ENCODE data around the gene ARPC2.

ARPC2 gene

DNA sequence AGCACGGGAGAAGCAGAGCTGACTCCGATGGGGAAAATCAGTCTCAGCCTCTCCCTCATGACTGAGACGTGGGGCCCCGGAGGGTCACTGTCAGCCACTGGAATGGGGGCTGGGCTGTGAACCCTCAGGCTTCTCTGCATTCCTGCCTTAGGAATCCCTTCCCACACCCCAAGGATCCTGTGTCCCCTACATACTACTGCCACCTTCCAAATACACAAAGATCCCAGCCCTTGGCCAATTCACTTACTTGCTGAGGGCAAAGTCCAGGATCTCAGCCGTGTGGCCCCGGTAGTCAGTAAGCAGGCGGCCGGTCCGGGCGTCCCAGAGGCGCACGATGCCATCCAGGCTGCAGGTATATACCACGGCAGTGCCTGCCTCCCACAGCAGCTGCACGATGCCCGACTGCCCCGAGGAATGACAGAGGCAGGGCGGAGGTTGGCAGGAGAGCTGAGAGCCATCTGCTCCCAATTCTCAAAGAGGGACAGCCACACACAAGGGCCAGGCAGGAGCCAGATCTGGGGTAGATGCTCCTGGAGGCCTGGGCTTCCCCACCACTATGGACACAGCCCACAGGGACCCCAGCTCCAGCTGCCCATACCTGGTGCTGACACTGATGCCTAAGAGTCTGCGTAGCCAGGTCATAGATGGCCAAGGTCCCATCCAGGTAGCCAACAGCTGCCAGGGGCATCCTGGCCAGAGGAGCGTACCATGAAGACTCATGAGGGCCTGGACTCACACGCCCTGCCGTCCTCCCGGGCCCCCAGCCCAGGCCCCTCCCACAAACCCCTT lies 48.0 kb downstream of the ARPC2 start:
- Histone ChIP-seq H3K9me3 (ENCODE audit: control insufficient read depth in 1 of 2, low read length in 2 of 2) (no peaks in the 10 kb centered on the region), H3K27ac (ENCODE audit: low read length) (peak overlapping the region; percentile 74), H3K27me3 (ENCODE audit: low read depth, low read length) (no peaks in the 10 kb centered on the region), H3K36me3 (ENCODE audit: control insufficient read depth in 1 of 2, insufficient read depth in 2 of 2, low read length in 2 of 2) (peaks cover 37 to 40% of the 10 kb centered on the region in 2 donors), H3K4me1 (ENCODE audit: control insufficient read depth in 1 of 2, insufficient read depth in 2 of 2, low read length in 2 of 2) (peaks cover 39 to 57% of the 10 kb centered on the region in 2 donors), H3K4me3 (ENCODE audit: low read depth in 1 of 2, low read length in 2 of 2) (no peak overlapping the region)

DNA sequence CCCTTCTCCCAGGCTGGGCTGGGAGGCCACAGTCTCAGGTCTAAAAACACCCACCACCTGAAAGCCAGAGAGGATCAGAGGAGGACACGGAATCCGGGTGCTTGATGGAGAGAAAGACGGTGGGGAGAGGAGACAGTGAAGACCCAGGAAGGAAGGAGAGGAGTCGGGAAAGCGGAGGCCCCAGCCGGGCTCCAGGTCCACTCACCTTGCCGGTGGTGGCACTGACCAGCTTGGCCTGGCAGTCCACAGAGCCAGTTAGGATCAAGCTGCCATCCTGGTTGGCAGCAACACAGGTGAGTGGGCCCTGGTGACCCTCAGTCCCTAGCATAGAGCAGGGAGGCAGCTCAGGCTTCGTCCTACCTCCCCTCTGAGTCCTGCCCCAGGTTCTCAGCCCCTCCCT lies 48.6 kb downstream of the ARPC2 start:
- H3K9me3 ChIP-seq (ENCODE audit: control insufficient read depth in 1 of 2, low read length in 2 of 2), result no peaks in the 10 kb centered on the region
- peaks cover 37 to 40% of the 10 kb centered on the region in 2 donors for H3K36me3 ChIP-seq (ENCODE audit: control insufficient read depth in 1 of 2, insufficient read depth in 2 of 2, low read length in 2 of 2)
- no peak overlapping the region for H3K4me3 ChIP-seq (ENCODE audit: low read depth in 1 of 2, low read length in 2 of 2)
- H3K27me3 ChIP-seq (ENCODE audit: low read depth, low read length), result no peaks in the 10 kb centered on the region
- no peak overlapping the region for H3K27ac ChIP-seq (ENCODE audit: low read length)
- peaks cover 33 to 51% of the 10 kb centered on the region in 2 donors for H3K4me1 ChIP-seq (ENCODE audit: control insufficient read depth in 1 of 2, insufficient read depth in 2 of 2, low read length in 2 of 2)

DNA sequence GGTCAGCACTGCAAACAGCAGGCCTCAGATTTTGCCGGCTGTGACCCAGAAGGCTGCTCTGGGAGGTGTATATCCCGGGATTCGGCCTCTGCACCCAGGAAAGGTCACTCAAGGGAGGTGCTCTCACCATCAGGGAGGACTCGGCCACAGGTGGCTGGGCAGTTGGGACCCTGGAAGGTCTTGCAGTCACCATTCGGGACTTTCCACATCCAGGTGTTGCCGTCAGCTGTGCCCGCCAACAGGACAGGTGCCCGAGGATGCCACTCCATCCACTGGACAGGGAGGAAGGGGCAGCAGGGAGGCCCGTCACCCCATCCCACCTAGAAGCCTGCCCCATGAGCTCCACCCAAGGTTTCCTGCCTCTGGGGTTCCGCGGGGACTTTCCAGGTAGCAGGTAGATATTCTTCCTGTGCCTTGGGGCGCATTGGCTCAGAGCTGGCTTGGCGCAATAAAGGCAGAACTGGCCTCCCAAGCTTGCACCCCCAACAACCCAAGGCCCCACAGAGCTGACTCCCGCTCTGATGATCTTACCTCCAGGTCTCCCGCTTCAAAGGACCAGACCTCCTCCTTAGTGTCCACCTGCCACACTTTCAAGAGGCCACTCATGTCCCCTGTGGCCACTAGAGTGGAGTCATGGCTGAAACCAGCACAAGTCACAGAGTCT lies 49.5 kb downstream of the ARPC2 start:
- Histone ChIP-seq H3K9me3 (ENCODE audit: control insufficient read depth in 1 of 2, low read length in 2 of 2) (no peaks in the 10 kb centered on the region), H3K4me3 (ENCODE audit: low read depth in 1 of 2, low read length in 2 of 2) (no peak overlapping the region), H3K27me3 (ENCODE audit: low read depth, low read length) (no peaks in the 10 kb centered on the region), H3K36me3 (ENCODE audit: control insufficient read depth in 1 of 2, insufficient read depth in 2 of 2, low read length in 2 of 2) (peaks cover 37 to 40% of the 10 kb centered on the region in 2 donors), H3K4me1 (ENCODE audit: control insufficient read depth in 1 of 2, insufficient read depth in 2 of 2, low read length in 2 of 2) (peaks cover 33 to 51% of the 10 kb centered on the region in 2 donors), H3K27ac (ENCODE audit: low read length) (no peak overlapping the region)

DNA sequence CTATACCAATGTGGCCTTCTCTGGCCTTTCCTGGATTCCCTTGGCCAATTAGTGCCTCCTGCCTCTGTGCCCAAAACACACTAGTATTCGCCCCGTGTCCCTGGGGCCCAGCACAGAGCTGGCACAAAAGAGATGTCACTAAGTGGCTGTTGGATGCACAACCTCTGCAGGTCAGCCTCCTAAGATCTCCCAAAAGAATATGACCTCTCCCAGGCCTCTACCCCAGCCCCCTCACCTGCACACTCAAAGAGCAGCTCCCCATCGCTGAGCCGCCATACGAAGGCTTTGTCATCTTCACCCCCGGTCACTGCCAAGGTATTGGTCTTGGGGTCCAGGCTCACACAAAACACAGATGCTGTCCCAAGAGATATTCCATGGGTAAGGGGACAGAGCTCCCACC lies 50.3 kb downstream of the ARPC2 start:
- H3K27ac ChIP-seq (ENCODE audit: low read length), result no peak overlapping the region
- H3K4me3 ChIP-seq (ENCODE audit: low read depth in 1 of 2, low read length in 2 of 2), result no peak overlapping the region
- H3K9me3 ChIP-seq (ENCODE audit: control insufficient read depth in 1 of 2, low read length in 2 of 2), result no peaks in the 10 kb centered on the region
- peaks cover 37 to 40% of the 10 kb centered on the region in 2 donors for H3K36me3 ChIP-seq (ENCODE audit: control insufficient read depth in 1 of 2, insufficient read depth in 2 of 2, low read length in 2 of 2)
- no peaks in the 10 kb centered on the region for H3K27me3 ChIP-seq (ENCODE audit: low read depth, low read length)
- peaks cover 29 to 51% of the 10 kb centered on the region in 2 donors for H3K4me1 ChIP-seq (ENCODE audit: control insufficient read depth in 1 of 2, insufficient read depth in 2 of 2, low read length in 2 of 2)

DNA sequence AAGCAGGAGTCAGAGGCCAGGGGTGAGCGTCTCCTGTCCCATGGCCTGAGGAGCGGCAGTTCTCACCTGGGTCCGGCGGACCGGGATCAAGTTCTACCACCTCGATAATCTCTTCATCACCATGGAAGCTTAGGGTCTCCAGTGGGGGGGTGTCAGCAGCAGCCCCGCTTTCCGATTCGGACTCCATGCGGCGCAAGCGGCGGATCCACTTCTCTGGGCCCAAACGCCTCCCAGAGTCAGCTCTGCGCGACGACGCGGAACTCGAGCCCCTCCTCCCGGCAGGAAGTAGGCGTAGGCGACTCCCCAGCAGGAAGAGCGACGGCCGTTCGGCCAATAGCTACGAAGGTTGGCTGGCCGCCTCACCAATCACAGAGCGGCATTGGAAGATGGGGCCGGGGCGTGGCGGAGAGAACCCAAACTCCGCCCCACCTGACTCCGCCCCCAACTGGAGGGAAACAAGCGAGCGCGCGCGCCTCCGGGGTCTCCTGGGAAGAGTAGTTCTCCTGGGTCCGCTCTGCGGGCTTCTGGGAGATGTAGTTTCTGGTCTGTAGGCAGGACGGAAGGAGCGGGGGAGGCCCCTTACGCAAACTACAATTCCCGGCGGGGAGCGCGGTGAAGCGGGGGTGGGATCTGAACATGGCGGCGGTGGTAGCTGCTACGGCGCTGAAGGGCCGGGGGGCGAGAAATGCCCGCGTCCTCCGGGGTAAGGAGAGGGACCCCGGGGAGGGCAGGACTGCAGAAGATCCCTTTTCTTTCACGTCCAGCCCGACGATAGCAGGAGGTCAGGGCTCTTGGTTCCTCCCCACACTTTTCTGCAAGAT lies 53.1 kb downstream of the ARPC2 start, which contains the start of the genes AAMP and PNKD:
AAMP (minus strand) TSS at position 238 of the 821 bp plus-strand sequence; CDS start at position 187, 51 bp downstream.
PNKD (plus strand) TSS at position 620 of the 821 bp plus-strand sequence; CDS start at position 637, 17 bp downstream.
- H3K4me3 ChIP-seq (ENCODE audit: low read depth in 1 of 2, low read length in 2 of 2), result peak within 1 kb of the TSS; percentile 95 to 96
- peak within 1 kb of the TSS; percentile 82 for H3K27ac ChIP-seq (ENCODE audit: low read length)
- H3K4me1 ChIP-seq (ENCODE audit: control insufficient read depth in 1 of 2, insufficient read depth in 2 of 2, low read length in 2 of 2), result peaks cover 16 to 40% of the 10 kb centered on the region in 2 donors
- H3K9me3 ChIP-seq (ENCODE audit: control insufficient read depth in 1 of 2, low read length in 2 of 2), result no peaks in the 10 kb centered on the region
- H3K27me3 ChIP-seq (ENCODE audit: low read depth, low read length), result no peaks in the 10 kb centered on the region
- H3K36me3 ChIP-seq (ENCODE audit: control insufficient read depth in 1 of 2, insufficient read depth in 2 of 2, low read length in 2 of 2), result peaks cover 40 to 41% of the 10 kb centered on the region in 2 donors

DNA sequence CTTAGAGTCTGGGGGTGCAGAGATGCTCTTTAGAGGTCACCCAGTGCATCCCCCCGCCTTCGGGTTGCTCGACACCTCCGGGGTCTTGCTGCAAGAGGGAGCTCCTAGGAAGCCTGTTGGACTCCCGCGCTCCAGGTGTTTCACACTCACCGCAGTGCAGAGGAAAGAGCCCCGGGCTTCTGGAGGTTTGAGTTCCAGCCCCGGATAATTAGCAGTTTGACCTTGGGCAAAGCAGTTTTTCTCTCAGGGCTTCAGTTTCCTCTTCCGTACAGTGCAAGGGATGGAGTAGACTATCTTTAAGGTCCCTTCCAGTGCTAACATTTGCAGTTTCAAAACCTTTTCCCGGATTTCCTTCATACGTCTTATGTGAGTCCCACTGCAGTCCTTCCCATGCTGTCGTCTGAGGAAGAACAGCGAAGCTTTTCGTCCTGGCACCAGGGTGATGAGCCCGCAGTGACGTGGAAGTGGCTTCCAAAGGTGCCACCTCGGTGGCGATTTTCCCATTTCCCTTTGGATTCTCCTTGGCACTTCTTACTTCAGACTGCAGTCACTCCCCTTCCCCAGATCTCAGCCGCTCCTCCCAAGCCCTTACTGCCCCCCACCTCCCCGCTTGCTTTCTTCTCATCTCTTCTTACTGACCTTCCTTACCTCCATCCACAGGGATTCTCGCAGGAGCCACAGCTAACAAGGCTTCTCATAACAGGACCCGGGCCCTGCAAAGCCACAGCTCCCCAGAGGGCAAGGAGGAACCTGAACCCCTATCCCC lies 53.9 kb downstream of the ARPC2 start:
- H3K4me3 ChIP-seq (ENCODE audit: low read depth in 1 of 2, low read length in 2 of 2), result peak overlapping the region; percentile 91 to 96
- no peaks in the 10 kb centered on the region for H3K9me3 ChIP-seq (ENCODE audit: control insufficient read depth in 1 of 2, low read length in 2 of 2)
- no peaks in the 10 kb centered on the region for H3K27me3 ChIP-seq (ENCODE audit: low read depth, low read length)
- H3K27ac ChIP-seq (ENCODE audit: low read length), result peak overlapping the region; percentile 82
- H3K36me3 ChIP-seq (ENCODE audit: control insufficient read depth in 1 of 2, insufficient read depth in 2 of 2, low read length in 2 of 2), result peaks cover 40 to 41% of the 10 kb centered on the region in 2 donors
- H3K4me1 ChIP-seq (ENCODE audit: control insufficient read depth in 1 of 2, insufficient read depth in 2 of 2, low read length in 2 of 2), result peaks cover 16 to 40% of the 10 kb centered on the region in 2 donors

DNA sequence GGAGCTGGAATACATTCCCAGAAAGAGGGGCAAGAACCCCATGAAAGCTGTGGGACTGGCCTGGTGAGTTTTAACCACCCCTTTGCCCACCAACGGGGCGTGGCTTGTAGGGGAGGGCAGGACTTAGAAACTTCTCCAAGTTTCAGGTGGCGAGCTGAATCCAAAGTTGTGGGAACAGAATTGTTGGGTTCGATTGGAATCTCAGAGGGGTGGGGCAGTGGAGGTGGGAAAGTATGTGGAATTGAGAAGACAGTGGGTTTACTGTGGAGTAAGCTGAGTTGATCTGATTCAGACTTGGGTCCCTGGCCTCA lies 54.5 kb downstream of the ARPC2 start:
- Histone ChIP-seq H3K9me3 (ENCODE audit: control insufficient read depth in 1 of 2, low read length in 2 of 2) (no peaks in the 10 kb centered on the region), H3K27me3 (ENCODE audit: low read depth, low read length) (no peaks in the 10 kb centered on the region), H3K27ac (ENCODE audit: low read length) (peak overlapping the region; percentile 82), H3K36me3 (ENCODE audit: control insufficient read depth in 1 of 2, insufficient read depth in 2 of 2, low read length in 2 of 2) (peaks cover 40 to 41% of the 10 kb centered on the region in 2 donors), H3K4me3 (ENCODE audit: low read depth in 1 of 2, low read length in 2 of 2) (peak overlapping the region; percentile 91 to 96), H3K4me1 (ENCODE audit: control insufficient read depth in 1 of 2, insufficient read depth in 2 of 2, low read length in 2 of 2) (peaks cover 16 to 40% of the 10 kb centered on the region in 2 donors)

DNA sequence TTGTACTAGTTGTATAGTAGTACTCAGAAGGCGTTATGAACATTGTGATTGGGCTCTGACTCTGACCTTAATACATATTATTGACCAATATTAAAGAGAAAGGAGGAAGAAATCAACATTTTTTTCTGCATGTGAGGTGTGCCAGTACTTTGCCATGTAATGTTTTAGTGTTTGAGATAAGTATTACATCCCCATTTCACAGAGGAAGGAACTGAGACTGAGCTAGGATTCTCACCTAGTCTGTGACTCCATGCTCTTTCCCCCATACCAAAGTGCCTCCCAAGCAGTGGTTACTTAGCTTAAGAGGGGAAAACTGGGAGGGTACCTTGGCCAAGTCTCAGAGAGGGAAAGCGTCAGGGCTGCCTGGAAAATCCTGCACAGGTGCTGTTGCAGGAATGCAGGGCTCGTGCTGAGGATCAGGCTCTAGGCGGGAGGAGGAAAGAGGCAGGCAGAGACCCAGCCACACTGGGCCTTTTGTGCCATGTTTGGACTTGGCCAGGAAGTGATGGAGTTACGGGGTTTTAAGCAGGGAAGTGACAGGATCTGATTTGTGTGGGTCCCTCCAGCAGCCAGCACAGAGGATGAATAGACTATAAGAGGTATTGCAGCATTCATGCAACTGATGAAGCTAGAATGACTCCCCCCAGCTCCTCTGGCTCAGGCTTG lies 55.0 kb downstream of the ARPC2 start:
- Histone ChIP-seq H3K27ac (ENCODE audit: low read length) (peak overlapping the region; percentile 82), H3K4me1 (ENCODE audit: control insufficient read depth in 1 of 2, insufficient read depth in 2 of 2, low read length in 2 of 2) (peaks cover 16 to 40% of the 10 kb centered on the region in 2 donors), H3K4me3 (ENCODE audit: low read depth in 1 of 2, low read length in 2 of 2) (peak overlapping the region; percentile 91 to 96), H3K27me3 (ENCODE audit: low read depth, low read length) (no peaks in the 10 kb centered on the region), H3K9me3 (ENCODE audit: control insufficient read depth in 1 of 2, low read length in 2 of 2) (no peaks in the 10 kb centered on the region), H3K36me3 (ENCODE audit: control insufficient read depth in 1 of 2, insufficient read depth in 2 of 2, low read length in 2 of 2) (peaks cover 40 to 41% of the 10 kb centered on the region in 2 donors)

DNA sequence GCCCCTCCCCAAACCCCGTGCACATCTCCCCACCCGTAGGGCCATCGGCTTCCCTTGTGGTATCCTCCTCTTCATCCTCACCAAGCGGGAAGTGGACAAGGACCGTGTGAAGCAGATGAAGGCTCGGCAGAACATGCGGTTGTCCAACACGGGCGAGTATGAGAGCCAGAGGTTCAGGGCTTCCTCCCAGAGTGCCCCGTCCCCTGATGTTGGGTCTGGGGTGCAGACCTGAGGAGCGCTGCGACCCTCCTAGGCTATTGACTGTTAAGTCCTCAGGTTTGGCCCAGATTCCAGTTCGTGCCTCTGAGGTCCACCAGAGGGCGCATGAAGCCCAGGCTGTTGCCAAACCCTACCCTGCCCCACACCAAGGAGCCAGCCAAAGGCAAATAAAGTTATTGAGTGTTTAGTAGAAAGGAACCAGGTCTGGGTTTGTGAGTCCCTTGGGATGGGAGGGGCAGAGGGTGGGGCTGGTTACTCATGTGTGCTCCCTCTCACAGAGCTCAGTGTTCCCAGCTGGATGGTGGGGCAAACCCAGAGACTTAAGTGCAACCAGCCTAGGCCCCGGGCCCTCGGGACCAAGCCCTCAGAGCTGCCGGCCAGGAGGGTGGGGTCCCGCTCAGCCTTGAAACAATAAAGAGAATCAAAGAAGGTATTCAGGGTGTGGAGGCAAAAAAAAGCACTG lies 55.7 kb downstream of the ARPC2 start:
- Histone ChIP-seq H3K4me3 (ENCODE audit: low read depth in 1 of 2, low read length in 2 of 2) (peak overlapping the region in 1 of 2 donors; percentile 3), H3K27me3 (ENCODE audit: low read depth, low read length) (no peaks in the 10 kb centered on the region), H3K36me3 (ENCODE audit: control insufficient read depth in 1 of 2, insufficient read depth in 2 of 2, low read length in 2 of 2) (peaks cover 40 to 42% of the 10 kb centered on the region in 2 donors), H3K27ac (ENCODE audit: low read length) (peak overlapping the region; percentile 82), H3K4me1 (ENCODE audit: control insufficient read depth in 1 of 2, insufficient read depth in 2 of 2, low read length in 2 of 2) (peaks cover 16 to 37% of the 10 kb centered on the region in 2 donors), H3K9me3 (ENCODE audit: control insufficient read depth in 1 of 2, low read length in 2 of 2) (no peaks in the 10 kb centered on the region)

All from muscle layer of duodenum (tissue), 2 donors.